Gastrocnemius medialis (tissue), 4 donors: ENCODE measurements around the gene RGR.

Experiments
- CTCF ChIP-seq, 5 experiments: fragments of 450-650 bp in 3 of 5; fragments of 200-600 bp in 2 of 5; sonication (generic) in 2 of 5; IDR thresholded peaks in 4 of 5; conservative IDR thresholded peaks in 1 of 5; 1 replicate in 4 of 5; 2 replicates in 1 of 5; pipeline ENCODE4 v1.5.1; 2016 to 2019; ENCODE audit warnings: antibody characterized with exemption in 5 of 5, mild to moderate bottlenecking in 3 of 5, moderate library complexity in 3 of 5
- POLR2A ChIP-seq, 2 donors: fragments of 450-650 bp; IDR thresholded peaks; one replicate each; pipeline ENCODE4 v1.6.1; 2017; ENCODE audit warnings: antibody characterized with exemption in 2 of 2, mild to moderate bottlenecking in 2 of 2, moderate library complexity in 2 of 2

- peak in 1 of 5 experiments; percentile 25 for TF ChIP-seq CTCF (IDR thresholded peaks at IDR 0.05 in 4 of 5, conservative IDR thresholded peaks at IDR 0.05 in 1 of 5)
- TF ChIP-seq POLR2A (IDR thresholded peaks at IDR 0.05): no peak
Observed at GRCh38 chr10:84205049-84205852, 39.6 kb upstream of the RGR start.
